HG03280 (cell line): ENCODE results near the gene BTG4.

Experiments
- ATAC-seq: cut with Tn5 transposase; IDR thresholded peaks from one replicate; pipeline ENCODE4 v1.9.1; 2021; ENCODE audit warnings: mild to moderate bottlenecking, moderate library complexity; ENCODE audit not compliant: unreplicated experiment

BTG4 gene

DNA sequence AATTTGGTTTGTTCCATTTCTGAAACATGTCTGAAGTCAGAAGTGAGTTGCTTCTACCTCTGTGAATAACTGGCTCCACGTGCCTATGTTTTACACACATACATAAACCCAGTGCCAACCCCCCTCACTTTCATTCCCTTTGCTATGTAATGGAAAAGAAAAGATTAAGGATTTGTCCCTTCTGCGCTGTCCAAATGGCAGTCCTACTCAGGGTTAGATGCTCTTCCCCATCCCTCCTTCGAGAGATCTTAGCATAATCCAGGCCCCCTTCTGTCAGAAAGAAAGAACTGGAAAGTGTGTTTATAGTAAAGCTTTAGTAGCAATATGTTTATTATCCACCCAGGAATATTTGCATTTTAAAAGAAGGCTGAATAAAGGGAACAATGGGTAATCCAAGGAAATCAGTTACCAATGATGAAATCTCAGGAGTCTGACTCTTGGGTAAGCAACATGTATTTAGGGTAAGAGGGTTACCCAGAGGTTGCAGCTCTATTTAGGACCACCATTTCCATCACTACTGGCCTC is 25.2 kb upstream of the BTG4 start:
- ATAC-seq = no peak

DNA sequence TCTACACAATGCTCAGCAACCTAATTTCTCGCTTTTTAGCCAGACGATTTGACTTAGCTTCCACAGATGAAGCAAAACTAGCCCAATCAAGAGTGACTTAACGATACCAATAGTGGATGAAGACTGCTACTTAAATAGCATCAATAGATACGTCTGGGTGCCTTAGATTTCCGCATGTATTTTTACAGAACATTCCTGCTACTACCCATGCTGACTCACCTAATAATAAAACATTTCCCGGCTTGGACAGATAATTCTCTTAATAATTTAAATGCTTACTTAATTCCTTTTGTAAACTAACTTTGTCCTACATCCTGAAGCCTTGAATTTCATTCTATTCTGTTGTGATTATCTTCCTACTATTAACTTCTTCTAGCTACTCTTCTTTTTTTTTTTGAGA is 23.1 kb upstream of the BTG4 start:
- no peak for ATAC-seq

DNA sequence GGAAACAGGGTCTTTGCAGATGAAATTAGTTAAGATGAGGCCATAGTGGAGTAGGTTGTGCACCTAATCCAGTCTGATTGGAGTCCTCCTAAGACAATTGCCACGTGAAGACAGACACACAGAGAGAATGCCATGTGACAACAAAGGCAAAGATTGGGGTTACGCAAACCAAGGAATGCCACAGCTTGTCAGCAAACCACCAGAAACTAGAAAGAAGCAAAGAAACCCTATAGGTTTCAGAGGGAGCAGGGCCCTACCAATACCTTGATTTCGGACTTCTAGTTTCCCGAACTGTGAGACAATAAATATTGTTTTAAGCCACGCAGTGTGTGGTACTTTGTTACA is 20.2 kb upstream of the BTG4 start:
- no peak for ATAC-seq

DNA sequence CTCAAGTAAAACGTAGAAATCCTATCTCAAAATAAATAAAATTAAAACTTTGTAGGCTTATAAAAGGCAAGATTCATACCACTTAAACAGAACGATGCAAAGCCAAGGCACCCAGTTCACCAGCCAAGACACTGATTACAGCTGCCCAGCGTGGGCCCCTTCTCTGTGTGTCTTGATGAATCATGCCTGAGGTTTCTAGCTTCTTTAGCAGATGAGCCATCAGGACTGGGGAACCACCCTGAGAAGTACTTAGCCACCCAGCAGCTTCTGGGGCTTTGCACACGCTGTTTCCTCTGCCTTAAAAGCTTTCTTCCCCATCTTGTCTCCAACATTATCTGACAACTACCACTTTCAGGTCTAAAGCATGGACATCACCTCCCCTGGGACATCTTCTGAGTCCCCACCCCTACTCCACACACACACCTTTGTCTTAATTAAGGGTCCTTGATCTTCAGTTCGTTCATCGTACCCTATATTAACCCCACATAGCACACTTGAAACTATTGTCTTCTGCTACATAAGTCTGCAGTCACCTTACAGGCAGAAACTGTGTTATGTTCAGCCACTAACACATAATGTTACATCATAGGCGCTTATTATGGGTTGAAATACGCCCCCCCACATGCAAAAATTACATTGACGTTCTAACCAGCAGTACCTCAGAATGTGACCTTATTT is 19.6 kb upstream of the BTG4 start:
- no peak for ATAC-seq

DNA sequence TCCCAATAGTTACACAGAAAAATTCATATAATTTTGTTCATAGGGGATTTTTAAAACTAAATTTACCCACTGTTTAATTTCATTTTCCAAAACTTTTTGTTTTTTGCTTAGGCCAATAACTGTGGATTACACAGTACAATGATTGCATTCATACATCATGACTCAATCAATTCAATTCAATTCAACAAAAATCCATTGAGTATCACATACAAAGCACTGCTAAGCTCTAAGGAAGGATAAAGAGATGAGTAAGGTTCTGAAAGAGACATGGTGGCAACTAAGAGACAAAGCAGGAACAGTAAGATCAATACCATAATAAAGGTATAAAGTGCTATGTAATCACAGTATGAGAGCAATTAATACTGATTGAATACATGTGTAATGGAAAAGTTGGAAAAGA is 18.9 kb upstream of the BTG4 start:
- ATAC-seq = no peak

DNA sequence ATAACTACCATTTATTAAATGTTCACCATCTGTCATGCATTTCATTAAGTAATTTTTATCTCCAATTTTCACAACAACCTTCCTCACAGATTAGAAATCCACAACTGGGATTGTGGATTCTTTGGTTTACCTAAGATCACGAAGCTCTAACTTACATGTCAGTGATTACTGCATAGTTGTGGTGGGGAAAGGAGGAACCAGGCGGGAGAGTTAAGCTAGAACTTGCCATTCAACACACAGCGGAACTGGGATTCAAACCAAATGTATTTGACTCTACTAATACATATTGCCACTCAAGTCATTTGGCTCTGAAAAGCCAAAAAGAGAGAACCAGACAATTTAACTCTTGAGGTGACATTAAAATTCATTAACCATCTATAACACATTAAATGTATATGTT is 17.9 kb upstream of the BTG4 start:
- no peak for ATAC-seq

DNA sequence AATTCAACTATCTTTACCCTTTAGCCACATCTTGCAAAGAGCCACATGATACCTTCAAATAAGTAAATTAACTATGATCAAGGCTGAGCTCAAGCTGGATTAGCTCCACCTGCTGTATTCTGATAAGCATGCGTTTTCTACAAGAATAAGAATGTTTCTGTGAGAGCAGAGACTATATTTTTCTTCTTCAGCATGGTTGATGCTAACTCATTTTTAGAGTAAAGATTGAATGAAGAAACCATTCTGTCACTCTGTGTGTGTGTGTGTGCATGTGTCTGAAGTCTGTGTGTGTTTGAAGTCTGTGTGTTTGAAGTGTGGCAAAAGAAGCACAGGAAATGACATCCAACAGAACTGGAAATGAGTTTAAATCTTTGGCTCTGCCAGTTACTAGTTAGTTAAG is 16.4 kb upstream of the BTG4 start:
- ATAC-seq = no peak

DNA sequence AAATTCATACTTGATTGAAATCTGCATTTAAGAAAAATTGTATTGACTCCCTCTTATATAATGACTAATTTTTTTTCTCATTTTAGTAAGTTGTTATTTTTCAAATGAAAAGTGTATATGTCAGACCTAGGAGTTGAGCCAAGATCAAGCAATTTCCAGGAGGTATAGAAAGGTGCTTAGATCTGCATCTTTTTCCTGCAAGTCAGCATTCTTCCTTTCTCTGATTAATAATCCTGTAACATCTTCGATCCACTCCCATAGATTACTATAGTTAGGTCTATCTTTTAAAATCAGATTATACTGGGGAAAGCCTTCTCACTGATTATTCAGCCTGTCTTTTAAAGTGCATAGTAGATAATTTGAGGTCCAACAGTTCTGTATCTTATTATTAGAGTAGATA is 15.1 kb upstream of the BTG4 start:
- ATAC-seq = no peak

DNA sequence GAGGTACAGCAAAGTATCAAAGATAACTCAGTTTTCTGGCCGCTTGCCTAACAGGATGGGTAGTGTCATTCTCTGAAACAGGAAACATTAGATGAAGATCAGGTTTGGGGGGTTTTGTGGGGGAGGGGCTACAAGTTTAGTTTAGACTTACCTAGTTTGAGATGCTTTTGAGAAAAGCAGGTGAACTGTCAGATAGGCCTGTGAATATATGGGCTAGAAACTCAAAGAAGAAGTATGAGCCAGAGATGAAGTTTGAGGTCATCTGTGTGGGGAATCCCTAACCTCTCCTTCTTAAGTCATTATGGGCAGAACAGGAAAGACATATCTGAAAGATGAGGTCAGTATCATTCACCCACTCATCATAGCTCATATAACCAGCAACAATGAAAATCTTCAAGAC is 14.3 kb upstream of the BTG4 start:
- ATAC-seq = no peak

DNA sequence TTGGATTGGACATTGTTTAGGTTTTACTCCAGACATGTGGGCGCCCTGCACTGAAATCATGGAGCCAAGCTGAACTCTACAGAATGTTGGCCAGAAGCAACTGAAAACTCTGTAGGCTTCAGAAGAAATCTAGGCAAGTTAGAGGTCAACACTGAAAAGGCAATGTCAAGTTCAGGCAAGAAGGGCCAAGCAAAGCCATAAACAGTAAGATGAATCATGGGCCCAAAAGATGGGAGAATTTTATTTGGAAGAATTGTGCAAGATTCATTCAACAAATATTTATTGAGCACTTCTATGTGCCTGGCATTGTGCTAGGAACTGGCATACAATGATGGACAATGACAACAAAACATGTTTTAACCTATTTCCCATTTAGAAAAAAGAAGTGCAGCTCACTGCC is 13.3 kb upstream of the BTG4 start:
- no peak for ATAC-seq

DNA sequence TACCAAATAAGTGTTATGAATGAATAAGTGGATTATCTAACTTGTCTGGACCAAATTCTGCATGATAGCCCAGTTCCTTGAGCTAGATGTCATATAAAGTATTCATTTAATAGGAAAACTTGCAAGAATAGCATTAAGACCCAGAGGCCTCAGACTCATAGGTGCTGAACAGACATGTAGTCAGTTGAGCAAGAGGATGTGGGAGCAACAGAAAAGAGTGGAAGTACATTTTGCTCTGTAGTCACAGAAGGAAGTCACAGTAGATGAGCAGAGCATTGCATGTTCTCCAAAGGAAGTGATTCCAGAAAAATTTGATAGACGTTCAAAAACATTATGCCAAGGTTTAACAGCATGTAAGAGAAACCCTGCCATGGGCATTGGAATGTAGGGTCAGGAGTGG is 11.9 kb upstream of the BTG4 start:
- no peak for ATAC-seq

DNA sequence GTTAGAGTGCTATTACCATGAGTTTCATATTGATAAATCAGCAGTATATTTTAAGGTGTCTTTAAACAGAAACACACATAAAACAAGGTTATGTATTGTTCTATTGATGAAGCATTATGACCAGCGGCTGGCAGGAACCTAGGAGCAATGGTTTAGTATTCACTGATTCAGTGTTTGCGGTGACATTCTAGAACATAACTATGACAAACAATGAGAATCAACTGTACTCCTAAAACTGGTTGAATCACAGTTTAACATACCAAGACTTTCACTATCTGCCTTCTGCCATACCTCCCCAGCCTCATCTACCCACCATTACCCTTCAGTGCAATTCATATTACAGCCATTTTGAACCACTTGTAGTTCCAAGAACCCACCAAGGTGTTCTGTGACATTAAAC is 11.2 kb upstream of the BTG4 start:
- ATAC-seq = no peak

DNA sequence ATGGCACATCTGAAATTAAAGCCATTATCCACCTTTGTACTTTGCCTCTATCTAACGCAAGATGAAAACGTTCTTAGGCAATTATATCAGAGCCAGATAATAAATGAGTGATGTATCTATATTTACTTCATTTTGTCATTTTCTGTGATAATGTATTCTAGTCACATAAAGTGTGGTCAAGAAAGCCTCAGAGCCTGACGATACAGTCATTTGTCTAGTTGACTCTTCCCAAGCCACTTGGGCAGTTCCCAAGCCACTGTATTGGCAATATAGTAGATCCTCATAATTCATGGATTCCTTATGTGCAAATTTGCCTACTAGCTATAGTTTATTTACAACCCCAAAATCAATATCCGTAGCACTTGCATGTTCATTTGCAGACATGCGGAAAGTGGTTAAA is 10.2 kb upstream of the BTG4 start:
- no peak for ATAC-seq

DNA sequence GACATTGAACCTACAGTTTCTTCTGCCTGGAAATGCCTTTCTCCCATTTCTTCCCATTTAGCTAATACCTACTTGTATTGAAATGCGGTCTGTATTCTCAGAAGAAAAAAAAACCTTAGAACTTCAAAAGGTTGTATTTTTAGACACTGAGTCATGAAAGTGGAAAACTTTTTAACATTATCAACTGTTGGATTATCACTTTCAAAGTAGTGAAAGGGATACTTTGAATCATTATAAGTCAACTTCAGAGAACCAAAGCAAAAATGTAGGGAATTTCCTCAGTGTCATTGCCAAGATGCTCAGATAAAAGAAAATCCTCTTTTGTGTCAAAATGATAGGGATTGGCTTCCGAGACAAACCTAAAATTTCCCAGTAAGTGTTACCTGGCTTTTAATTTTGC is 8.9 kb upstream of the BTG4 start:
- ATAC-seq = no peak

DNA sequence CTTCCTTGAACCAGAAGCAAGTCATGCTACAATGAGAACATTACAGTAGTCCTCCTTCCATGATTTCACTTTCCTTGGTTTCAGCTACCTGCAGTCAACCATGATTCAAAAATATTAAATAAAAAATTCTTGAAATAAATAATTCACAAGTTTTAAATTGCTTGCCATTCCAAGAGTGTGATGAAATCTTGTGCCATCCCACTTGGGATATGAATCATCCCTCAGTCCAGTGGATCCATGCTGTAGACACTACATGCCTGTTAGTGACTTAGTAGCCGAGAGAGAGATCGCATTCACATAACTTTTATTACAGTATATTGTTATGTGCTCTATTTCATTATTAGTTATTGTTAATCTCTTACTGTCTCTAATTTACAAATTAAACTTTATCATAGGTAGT is 8.4 kb upstream of the BTG4 start:
- ATAC-seq = no peak

DNA sequence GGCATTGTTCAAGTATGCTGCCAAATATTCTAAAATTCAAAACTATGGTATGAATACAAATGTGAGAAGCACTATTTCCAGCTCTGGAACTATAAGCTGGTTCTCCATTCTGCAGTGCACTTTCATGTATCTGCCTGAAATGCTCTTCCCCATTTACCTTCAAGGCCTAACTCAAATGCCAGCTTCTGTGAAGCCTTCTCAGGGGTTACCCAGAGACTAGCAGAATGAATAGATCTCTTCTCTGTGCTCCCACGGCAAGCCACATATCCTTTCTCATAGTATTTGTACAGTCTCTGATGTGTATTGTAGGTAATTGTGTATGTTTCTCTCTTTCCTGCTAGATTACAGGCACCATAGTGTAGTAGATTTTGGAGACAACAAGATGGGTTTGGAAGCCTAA is 6.5 kb upstream of the BTG4 start:
- no peak for ATAC-seq

DNA sequence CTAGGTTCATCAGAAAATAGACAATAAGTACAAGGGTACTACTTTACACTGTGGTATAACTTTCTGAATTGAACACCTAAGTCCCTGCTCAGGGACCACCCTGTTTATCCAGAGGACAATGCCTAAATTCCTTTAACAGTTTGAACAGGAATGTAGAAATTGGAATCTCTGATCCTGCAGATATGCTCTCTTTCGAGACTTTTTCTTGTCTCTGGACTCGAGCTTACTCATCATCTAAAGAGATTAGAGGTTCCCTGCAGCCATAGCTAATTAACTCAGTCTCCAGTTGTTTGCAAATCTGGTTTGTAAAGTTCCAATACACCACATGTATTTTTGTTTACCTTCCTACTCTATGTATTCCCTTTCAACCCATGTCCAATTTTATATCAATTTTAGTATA is 3.4 kb upstream of the BTG4 start:
- no peak for ATAC-seq

DNA sequence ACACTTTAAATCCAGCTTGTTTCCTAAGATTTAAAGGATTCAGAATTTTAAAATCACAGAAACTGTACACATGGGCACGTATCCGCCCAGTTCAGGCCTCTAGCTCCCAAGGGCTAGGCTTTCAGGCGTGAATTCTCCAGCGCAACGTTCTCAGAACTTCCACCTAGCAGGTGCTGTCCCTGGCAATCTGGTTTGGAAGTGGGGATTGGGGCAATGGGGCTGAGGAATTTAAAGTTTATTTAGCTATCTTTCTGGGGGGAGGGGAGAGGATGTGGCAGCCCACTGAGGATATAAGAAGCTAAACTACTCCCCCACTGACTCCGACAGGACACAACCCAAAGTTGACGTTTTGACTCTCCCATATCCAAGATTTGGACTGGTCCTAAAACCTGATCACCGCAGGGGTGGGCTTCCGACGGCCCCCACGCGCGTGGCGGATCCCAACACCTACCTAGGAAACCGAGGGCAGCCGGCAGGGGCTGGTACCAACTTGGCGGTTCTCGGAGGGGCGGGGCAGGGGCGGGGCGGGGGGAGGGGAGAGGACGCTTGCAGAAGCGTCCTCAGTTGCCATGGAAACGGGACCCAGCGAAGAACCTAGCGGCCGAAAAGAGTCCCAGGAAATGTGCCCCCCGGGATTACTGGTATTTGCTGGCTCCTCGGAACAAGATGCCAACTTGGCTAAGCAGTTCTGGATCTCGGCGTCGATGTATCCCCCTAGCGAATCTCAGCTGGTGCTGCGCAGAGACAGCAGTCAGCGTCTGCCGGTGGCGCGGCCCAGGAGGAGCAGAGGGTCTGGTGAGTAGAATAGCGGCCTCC is 2.2 kb upstream of the BTG4 start, which contains the start of gene HOATZ:
TSS of gene HOATZ (plus strand) at position 563 of the 816 bp plus-strand sequence. CDS start at position 570, 7 bp downstream.
- no peak for ATAC-seq

DNA sequence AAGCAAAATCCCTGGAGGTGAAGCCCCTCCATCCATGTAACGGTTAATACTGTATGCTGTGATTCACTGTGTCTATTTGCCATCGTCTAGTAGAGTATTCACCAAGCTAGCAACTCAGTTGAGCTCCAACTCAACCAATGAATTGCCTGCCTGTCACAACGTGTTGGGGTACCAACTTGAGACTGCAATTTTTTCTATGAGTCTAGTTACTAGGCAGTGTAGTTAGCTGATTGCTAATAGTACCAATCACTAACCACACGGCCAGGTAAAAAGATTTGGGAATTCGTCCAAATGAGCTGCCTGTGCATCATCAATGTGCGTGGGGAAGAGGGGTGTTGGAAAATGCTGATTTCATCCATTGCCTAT is 1.0 kb upstream of the BTG4 start:
- no peak for ATAC-seq

DNA sequence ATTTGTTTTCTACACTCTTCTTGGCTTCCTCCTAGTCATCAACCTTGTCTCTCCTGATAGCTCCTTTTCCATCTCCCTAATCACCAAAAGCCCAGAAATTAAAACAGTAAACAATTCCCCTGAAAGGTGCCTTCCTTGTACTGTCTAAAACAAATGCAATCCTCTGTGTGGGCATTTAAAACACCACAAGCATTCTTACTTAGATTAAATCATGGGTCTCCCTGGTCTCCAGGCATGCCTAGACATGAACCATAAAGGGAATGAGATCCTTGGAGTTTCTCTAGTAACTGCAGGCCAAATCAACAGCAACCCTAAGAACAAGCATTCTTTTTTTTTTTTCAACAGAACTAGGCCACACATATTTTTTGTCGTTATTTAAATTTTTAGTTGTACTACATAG is 1.9 kb downstream of the BTG4 start:
- ATAC-seq = no peak

DNA sequence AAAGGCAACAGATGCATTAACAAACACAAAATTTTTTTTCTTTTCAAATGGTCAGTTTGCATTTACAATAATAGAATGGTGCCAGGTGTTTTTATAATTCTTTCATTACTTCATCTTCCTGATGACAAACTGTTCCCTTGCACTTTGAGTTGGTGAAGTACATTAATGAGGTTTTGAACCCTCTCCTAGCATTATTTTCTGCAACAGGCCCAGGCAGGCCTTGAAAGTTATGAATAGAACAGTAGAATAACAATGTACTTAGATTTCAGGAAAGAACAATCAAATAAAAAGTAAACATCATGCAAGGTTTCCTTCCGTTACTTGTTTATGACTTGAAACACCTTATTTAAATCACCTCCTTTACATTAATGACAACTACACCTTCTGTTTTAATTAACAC is 9.6 kb downstream of the BTG4 start:
- no peak for ATAC-seq

DNA sequence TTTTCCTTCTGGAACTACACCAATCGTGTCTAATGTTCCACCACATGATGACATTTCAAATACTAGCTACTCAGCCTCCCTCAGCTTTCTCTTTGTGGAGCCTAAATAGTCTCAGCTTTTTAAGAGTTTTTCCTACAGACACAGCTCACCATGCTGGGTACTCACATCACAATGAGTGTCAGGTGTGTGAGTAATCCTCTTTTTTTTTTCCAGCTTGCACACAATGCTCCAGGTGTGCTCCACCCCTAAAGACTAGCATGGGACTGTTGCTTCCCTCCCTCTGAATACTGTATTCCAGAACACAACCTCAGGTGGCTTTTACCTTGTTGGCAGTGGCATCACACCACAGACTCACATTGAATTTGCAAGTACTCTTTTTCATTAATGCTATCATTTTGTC is 11.7 kb downstream of the BTG4 start:
- no peak for ATAC-seq

DNA sequence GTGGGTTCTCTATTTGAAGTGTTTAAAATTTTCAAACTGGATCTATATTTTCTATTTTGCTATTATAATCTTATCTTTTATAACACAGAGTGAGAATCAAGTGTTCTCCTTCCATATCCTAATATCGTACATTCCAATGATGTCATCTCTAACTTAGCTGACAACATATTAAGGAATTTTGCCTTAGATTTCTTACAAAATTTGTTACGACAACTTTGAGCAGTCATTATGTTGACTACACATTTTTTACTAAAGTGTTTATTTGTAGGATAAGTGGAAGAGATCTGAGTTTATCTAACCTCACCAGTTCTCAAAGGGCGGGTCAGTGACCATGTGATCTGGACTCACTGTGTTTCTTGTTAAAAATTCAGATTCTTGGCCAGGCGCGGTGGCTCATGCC is 12.7 kb downstream of the BTG4 start:
- ATAC-seq = no peak
